NCI-H146 (cell line): ENCODE data around the gene RCL1.
"Not testable (repeated sequence)": the region's sequence is repeated elsewhere in the genome, so short reads cannot be mapped to it uniquely, and the experiment has no call there.

ENCODE experiments used
- DNase-seq: peaks from one replicate; lab custom pipeline; 2025; lab: John Stamatoyannopoulos, UW

The RCL1 gene

DNA sequence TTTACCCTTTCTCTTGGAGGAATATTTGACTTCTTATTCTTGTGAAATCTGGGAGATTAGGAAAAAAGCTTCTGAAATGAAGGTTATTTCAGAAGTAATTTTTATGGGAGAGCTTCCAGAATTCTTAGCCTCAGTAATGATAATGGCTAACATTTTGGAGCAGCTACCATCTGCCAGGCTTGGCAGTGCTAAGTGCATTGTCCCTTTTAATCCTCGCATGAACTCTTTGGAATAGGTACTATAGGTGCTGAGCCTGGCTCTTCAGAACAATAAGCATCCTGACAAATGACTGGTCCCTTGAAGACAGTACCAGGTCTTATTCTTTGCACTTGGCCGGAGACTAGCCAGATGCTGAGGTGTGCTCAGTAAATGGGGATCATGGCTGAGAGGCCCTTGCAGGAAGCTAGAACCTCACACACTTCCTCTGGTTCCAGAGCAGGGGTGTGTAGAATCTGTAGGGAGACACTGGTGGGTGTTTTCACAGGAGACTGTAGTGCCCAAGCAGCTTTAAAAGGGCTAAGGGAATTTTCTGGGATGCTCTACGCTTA, 90.7 kb downstream of the RCL1 start:
- DNase-seq = no peak

DNA sequence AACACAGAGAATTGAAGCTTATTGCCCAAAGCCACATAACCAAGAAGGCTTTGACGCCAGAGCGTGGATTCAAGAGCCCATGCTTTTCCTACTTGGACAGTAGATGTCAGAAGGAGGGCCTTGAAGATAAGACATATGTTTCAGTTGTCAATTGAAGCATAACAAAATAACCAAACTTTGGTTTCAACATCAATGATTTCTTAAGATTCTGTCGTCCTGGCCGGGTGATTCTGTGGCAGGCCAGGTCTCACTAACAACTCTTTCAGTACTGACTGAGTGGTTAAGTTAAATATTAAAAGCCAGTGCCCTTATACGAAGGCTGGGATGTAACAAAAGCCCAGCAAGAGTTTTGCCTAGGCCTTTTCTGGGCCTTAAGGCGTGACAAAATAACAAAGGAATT, 94.0 kb downstream of the RCL1 start:
- no peak for DNase-seq

DNA sequence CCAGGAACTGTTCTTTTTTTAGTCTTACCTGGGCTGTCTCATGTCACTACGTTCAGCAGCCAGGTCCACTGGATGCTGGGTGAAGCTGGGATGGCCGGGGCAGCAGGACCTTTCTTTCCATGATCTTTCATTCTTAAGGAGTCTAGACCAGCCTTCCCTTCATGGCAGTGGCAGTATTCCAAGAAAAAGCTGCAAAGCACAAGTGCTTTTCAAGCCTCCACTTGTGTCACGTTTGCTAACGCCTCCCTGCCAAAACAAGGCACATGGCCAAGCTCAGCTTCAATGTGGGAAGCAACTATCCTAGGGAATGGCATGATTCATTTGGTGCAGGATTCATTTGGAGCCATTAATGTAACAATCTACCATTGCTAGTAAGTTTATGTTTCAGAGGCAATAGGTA, 94.8 kb downstream of the RCL1 start:
- DNase-seq = no peak

DNA sequence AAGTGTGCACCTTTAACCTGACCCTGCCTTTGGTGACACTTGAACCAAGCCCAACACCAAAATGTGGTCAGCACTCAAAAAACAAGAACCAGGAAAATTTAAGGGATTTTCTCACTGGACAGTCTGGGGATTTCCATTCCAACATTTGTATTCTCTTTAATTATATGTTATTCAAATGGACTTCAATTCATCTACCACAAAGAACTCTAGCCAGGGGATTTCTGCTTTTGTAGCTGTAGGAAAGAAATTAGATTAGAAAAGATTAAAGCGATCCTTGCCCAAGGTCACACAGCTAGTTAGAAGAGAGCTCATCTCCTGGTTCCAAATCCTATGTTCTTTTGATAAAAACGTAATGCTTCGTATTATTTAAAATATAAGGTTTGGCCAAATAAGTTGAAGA, 97.5 kb downstream of the RCL1 start:
- no peak for DNase-seq

DNA sequence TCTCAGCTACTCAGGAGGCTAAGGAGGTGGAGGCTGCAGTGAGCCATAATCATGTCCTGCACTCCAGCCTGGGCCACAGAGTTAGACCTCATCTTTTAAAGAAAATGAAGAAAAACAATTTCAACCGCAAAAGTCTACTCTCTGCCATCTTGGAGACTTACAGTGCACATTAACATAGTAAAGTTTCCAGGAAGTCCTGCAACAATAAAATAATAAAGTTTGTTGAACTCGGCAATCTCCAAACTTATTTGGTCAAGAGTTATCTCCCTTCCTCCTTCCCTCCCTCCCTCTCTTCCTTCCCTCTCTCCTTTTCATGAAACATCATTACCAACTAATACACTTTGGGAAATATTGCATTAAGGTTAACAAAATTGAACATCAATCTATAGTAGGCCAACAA, 98.2 kb downstream of the RCL1 start:
- no peak for DNase-seq

DNA sequence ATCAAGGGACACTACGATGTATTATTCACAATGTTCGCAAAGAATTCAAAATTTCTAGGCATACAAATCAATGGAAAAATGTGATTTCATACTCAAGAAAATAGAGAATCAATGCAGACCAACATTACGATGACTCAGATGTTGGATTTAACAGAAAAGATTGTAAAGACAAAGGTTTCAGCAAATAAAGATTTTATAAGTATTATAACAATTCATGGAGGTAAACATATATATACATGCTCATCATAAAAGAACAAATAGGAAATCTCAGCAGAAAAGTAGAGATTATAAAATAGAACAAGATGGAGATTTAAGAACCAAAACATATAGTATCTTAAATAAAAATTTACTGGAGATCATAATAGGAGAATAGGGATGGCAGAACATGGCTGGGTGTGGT, 98.9 kb downstream of the RCL1 start:
- DNase-seq = no peak

DNA sequence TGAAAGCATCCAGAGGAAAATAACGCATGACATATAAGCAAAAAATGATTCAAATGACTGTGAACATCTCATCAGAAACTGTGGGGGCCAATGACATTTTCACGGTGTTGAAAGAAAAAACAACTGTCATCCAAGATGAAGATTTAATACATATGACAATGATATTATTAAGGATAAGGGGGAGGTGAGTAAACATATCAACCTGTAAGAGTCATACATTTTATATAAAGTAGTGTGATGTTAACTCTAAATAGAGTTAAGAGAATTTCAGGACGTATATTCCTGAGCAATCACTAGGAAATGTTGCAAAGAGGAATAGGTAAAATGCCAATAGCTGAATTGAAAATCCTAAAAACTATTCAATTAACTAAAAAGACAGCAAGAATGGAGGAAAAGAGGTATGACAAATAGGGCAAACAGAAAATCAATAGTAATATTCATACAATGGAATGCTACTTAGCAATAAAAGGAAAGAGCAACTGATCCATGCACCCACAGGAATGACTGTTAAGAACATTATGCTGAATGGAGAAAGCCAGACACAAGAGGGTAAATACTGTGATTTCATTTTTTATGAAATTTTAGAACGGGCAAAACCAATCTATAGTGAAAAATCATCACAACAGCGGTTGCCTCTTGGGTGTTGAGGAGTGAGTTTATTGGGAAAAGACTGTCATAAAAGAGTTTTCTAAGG, 99.9 kb downstream of the RCL1 start:
- no peak for DNase-seq

DNA sequence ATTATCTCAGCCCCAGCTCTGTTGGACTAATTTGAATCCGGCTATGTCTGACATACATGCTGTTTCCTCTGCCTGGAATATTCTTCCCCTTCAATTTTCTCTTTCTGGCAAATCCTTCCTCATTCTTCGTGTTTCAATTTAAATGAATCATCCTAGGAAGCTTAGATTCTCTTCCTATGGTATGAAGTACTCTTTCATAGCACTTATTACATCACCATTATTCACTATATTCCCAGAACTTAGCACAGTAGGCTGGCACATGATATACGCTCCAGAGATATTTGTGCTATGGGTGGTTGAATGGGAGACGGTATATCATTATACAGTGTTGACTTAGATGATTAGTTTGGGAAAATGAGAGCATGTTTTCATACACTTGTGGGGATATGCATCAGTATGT, 101.3 kb downstream of the RCL1 start:
- no peak for DNase-seq

DNA sequence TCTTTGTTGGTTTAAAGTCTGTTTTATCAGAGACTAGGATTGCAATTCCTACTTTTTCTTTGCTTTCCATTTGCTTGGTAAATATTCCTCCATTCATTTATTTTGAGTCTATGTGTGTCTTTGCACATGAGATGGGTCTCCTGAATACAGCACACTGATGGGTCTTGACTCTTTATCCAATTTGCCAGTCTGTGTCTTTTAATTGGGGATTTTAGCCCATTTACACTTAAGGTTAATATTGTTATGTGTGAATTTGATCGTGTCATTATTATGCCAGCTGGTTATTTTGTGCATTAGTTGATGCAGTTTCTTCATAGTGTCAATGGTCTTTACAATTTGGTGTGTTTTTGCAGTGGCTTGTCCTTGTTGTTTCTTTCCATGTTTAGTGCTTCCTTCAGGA, 107.1 kb downstream of the RCL1 start:
- not testable (repeated sequence) for DNase-seq

DNA sequence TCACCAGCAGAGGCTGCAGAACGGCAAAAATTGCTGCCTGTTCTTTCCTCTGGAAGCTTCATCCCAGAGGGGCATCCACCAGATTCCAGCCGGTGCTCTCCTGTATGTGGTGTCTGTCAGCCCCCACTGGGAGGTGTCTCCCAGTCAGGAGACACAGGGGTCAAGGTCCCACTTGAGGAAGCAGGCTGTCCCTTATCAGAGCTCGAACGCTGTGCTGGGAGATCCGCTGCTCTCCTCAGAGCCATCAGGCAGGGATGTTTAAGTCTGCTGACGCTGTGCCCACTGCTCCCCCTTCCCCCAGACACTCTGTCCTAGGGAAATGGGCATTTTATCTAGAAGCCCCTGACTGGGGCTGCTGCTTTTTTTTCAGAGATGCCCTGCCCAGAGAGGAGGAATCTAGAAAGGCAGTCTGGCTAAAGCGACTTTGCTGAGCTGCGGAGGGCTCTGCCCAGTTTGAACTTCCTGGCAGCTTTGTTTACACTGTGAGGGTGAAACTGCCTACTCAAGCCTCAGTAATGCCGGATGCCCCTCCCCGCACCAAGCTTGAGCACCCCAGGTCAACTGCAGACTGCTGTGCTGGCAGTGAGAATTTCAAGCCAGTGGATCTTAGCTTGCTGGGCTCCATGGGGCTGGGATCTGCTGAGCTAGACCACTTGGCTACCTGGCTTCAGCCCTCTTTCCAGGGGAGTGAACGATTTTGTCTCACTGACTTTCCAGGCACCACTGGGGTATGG, 108.8 kb downstream of the RCL1 start:
- DNase-seq = peak; percentile 34

DNA sequence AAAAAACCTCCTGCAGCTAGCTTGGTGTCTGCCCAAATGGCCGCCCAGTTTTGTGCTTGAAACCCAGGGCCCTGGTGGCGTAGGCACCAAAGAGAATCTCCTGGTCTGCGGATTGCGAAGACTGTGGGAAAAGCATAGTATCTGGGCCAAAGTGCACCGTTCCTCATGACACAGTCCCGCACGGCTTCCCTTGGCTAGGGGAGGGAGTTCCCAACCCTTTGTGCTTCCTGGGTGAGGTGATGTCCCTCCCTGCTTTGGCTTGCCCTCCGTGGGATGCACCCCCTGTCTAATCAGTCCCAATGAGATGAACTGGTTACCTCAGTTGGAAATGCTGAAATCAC, 109.4 kb downstream of the RCL1 start:
- no peak for DNase-seq

DNA sequence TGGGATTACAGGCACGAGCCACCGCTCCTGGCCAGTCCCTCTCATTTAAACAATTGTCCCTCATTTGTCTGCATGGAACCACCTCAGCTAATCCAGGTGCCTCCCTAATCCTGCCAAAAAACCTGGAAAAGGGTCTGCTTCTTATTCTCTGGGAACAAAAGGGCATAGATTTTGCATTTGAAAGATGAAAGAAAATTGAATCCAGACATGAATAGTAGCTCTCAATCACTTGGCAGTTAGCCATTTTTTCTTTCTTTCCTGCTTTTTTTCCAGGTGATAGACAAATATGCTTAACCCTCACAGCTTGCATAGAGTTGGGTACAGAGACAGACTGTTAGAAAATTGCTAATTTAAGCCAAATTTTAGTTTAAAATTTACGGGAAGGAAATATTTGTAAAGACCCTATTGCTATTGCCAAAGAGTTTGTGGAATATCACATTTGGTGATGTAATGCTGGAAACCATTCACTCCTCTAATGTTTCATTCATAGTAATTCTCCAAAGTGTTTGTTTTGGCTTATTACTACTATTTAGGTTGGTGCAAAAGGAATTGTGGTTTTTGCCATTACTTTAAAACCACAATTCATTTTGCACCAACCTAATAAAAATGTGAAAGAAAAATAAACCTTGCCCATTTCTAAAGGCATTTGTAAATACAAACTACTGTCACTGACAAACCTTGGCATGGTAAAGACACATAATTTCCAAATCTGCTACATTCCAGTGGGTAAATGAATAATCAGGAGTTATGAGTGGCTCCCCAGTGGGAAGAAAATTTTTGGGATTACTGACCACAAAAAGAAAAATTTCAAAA, 111.8 kb downstream of the RCL1 start:
- DNase-seq = peak; percentile 51

DNA sequence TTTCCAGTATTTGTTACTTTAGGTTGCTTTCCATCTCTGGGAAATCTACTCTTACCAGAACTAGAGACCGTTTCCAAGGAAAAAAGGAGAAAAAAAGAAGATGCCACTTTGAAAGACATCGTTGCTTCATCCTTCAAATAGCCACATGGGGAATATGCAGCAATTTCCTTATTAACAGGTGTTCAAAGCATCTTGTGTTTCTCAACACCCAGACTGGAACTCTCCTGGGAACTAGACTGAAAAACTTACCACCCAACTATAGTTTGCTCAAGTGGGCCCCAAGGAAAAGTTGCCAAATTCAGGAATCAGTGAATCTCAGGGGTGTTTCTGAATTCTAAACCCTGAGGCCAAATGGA, 112.4 kb downstream of the RCL1 start:
- no peak for DNase-seq
